GM18502 (cell line): ENCODE measurements around the gene ARRDC1.
"Not testable (repeated sequence)": the region's sequence is repeated elsewhere in the genome, so short reads cannot be mapped to it uniquely, and the experiment has no call there.

Experiments used
- ATAC-seq: cut with Tn5 transposase; IDR thresholded peaks from one replicate; pipeline ENCODE4 v1.9.1; 2021; ENCODE audit warnings: mild to moderate bottlenecking; ENCODE audit not compliant: unreplicated experiment, poor library complexity

Gene ARRDC1, protein sequence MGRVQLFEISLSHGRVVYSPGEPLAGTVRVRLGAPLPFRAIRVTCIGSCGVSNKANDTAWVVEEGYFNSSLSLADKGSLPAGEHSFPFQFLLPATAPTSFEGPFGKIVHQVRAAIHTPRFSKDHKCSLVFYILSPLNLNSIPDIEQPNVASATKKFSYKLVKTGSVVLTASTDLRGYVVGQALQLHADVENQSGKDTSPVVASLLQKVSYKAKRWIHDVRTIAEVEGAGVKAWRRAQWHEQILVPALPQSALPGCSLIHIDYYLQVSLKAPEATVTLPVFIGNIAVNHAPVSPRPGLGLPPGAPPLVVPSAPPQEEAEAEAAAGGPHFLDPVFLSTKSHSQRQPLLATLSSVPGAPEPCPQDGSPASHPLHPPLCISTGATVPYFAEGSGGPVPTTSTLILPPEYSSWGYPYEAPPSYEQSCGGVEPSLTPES

GRCh38 chr9:137605121-137606004, at the start of gene ARRDC1:
Gene ARRDC1 (plus strand): TSS chr9:137605686. CDS start chr9:137605718, 32 bp downstream.
- peak; percentile 79 for ATAC-seq

- no peak for ATAC-seq
Measured at GRCh38 chr9:137556069-137556838, 49.2 kb upstream of the ARRDC1 start.

DNA sequence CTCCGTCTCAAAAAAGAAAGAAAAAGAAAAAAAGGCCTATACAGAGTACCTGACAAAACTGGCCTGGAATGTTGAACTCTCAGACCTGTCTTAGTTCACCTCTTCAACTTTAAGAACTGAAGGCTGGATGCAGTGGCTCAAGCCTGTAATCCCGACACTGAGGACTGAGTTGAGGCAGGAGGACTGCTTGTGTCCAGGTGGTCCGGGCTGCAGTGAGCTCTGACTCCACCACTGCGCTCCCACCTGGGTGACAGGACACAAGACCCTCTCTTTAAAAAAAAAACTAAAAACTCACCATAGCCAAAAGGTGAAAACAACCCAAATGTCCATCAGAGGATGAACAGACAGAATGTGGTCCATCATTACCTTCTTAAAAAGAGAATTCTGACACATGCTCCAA, 47.4 kb upstream of the ARRDC1 start:
- ATAC-seq = no peak

GRCh38 chr9:137564134-137564533, 41.4 kb upstream of the ARRDC1 start:
- no peak for ATAC-seq

- ATAC-seq = no peak
Measured at GRCh38 chr9:137564817-137565411, 40.6 kb upstream of the ARRDC1 start.

- not testable (repeated sequence) for ATAC-seq
Measured at GRCh38 chr9:137568445-137568844, 37.0 kb upstream of the ARRDC1 start.

- no peak for ATAC-seq
Measured at GRCh38 chr9:137569609-137570203, 35.8 kb upstream of the ARRDC1 start.

- ATAC-seq = no peak
Measured at GRCh38 chr9:137570566-137570965, 34.9 kb upstream of the ARRDC1 start.

DNA sequence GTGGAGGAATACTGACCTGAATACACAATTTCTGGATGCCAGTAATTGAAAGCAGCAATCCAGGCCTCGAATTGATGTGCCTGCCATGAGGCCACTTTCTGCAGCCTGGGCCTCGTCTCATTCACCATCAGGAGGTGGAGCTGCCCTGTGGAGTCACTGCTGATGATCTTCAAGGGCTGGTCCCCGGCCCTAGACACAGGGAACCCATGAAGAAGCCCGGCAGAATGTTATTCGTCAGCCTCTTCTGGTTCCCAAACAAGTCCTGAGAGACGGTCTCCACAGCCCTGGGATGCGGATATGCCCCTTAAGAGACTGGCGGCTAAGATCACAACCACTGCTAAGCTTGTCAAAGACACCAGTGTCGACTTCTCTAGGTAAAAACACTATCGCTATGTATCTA, 31.3 kb upstream of the ARRDC1 start:
- no peak for ATAC-seq

GRCh38 chr9:137575364-137575715, 30.1 kb upstream of the ARRDC1 start:
- ATAC-seq = no peak

DNA sequence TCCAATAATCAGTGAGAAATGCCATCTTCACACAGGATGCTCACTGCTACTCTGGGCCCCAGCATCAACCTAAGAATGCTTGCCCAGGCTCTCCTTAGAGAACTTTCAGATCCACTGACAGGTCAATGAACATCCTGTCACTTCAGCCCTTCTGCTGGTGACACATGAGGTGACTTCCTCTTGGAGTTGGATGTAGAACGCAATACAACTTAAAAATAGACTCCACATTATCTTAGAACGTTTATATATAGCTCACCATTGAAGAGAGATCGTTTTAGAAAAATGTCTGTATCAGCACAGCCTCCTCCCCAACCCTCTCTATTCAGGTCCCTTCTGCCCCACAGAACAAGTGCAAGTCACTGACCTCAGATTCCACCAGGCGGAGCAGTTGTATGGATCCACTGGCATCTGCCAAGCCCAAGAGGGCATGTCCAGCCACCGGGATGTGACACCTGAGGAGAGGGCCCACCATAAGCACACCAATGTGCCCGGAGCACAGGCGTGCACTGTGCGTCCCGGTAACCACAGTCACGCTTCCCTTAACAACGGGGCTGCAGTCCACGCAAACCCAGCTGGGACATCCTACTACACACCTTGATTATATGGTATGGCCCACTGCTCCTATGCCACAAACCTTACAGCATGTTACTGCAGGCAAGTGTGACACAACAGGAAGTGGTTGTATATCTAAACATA, 29.6 kb upstream of the ARRDC1 start:
- ATAC-seq = no peak

DNA sequence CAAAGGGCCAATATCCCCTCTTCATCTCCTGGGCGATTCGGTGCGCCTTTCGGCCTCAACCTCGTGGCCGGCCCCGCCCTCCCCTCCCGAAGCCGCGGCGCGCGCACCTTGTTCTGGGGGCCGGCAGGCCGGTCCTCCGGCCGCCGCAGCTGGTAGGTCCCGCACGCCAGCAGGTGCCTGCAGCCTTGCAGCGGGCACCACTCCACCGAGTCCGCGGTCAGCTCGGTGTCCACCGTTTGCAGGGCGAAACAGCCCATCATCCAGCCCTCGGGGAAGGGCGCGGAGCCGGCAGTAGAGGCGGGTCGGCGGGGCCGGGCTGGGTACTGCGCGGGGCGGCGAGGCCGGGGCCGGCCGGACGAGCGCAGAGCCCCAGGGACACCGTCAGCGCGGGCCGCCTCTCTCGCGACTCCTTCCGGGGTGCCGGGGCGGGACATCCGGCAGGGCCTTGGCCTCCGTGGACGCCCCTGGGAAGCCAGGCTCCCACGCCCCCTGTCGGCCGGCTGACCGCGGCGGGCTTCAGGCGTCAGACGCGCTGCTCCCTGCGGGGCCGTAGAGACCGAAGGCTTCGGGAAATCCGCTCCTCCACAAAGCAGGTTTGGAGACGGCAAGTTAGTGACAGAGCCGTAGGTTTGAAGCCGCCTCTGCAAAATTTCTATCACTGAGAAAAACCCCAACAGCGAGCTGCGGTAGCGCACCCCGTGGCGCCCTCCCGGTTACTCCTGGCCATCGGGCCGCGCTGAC, 26.8 kb upstream of the ARRDC1 start, which contains the start of gene DPH7:
Gene DPH7, minus strand, starts transcription at position 408 of the 741 bp plus-strand sequence. Its CDS starts 148 bp downstream, at position 260.
- ATAC-seq = peak; percentile 89

- ATAC-seq = no peak
Measured at GRCh38 chr9:137579259-137579604, 26.3 kb upstream of the ARRDC1 start.

DNA sequence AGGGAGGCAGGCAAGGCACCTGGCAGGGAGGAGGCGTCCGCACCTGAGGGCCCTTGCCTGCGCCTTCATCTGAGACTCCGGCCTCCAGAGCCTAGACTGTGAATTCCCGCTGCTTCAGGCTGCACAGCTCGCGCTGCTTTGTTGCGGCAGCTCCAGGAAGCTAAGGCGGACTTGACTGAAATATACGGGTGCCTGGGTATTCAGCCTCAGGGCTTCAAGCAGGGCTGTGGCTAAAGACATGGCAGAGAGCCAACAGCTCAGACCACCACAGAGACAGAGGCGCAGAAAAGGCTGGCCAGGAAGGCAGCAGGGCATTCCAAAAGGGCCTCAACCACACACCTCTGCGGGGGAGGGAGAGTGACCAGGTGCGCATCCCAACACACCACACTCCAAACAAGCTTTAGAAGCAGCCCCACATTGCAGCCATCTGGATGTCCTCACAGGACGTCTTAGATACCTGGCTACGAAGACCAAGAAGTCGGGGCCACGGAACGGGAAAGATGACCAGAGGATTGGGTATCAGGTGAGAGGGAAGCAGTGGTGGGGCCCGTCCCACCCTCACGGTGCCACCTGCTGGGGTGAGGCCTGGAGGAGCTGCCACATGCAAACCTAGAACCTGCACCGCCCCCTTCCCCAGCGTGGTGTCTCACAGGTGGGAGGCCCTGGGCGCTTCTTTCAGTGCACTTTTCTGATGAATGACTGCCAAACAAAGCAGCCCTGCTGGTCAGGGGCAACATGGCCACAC, 25.1 kb upstream of the ARRDC1 start:
- ATAC-seq = no peak

GRCh38 chr9:137580954-137581322, 24.5 kb upstream of the ARRDC1 start:
- no peak for ATAC-seq

DNA sequence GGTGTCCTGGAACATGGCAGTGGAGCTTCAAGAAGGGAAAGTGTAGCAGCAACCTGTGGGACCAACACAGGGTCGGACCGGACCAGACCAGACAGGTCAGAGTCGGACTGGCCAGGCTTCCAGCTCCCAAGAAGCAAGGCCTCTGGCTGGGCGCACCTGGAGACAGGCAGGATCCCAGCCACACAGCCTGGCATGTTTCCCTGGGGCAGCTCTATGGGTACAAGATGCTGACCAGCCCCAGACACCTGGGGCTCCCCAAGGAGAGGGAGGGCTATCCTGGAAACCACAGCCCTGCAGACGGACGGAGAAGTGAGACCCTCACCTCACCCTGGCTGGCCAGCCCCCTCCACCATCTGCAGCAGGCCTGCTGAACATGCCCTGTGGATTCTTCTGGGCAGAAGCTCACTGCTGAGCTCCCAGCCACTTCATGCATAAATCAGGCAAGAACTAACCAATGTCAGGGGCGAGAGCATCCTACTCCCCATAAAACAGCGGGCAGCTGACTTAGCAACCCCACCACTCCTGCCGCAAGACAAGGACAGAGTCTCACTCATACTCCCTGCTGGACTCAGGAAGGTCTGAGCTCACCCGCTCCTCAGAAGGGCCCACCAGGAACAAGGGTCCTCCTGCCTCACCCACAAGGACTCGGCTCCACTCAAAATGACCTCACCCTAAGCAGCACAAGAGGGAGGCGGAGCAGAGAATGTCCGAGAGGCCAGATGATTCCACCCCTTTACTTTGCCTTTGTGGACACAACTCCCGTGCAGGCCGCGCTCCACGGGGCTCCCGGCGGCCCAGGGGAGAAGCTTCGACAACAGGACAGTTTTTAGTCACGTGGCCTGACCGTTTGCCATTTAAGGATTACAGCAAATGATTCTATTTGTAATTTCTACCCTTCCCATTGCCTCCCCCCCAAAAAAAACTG, 23.9 kb upstream of the ARRDC1 start:
- ATAC-seq = no peak

GRCh38 chr9:137582286-137582860, 23.1 kb upstream of the ARRDC1 start:
- ATAC-seq = no peak
